Measurements from ENCODE around the gene MPHOSPH6.
"Not testable (repeated sequence)": the region's sequence is repeated elsewhere in the genome, so short reads cannot be mapped to it uniquely, and the experiment has no call there.

MPHOSPH6 gene, protein sequence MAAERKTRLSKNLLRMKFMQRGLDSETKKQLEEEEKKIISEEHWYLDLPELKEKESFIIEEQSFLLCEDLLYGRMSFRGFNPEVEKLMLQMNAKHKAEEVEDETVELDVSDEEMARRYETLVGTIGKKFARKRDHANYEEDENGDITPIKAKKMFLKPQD

DNA sequence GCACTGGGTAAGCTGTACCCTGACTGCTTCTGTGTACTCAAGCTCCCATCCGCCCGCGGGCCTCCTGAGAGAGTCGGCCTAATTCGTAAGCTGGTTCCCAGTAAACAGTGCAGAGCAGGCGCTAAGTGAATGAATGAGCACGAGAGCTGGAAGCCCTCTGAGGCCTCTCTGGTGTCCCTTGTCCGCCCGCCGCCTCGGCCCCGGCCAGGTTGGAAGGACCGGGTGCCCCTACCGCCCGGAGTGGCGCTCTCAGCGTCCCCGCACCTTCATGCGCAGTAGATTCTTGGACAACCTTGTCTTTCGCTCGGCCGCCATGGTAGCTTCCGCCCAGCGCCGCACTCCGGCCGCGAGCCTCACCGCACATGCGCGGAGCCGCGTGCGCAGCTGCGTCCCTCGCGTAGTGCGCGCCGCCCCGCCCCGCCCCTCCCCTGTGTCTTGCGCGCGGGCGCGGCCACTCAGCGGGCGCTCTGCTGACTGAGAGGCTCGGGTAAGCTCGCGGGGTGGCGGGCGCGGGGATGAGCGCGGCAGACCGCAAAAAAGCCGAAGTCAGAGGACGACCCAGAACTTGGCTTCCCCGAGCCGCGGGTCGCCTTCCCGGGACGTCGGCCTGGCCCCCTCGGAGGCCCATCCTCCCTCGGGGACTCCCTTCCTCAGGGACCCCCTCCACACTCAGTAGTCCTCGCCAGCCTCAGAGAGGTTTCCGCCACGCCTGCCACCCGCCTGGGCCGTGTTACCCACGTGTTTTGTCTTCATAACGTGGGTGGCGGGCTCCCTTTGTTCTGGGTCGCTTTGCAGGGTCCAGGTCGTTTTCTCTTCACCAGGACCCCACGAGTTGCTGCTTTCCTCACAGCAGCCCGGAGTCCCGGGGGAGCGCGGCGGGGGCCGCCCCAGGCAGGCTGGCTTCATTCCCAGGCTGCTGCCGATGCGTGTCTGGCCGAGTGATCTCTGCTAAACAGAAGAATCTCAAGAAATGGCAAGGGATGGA lies at the start of gene MPHOSPH6:
Gene MPHOSPH6, minus strand, starts transcription at position 364 of the 985 bp plus-strand sequence. Its CDS starts 49 bp downstream, at position 315.
- DNase-seq = peak; percentile 90 to 94

DNA sequence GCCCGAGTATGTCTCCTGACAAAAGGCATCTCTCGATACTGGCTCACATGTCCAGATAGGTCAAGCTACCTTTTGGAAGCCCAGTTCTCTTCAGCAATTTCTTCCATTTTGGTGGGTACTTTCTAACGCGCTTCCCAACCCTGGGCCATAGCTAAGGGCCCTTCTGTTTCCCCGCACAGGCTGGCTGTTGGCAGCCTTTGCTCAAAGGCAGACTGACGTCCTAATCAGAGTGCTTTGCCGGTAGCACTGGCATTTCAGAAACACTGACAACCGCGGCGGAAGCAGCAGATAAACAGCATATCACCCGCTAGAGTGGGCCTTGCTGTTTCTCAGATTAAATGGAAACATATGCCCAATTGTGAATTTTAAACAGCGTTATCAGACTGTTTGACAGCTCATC lies 49.3 kb upstream of the MPHOSPH6 start:
- no peak for DNase-seq

DNA sequence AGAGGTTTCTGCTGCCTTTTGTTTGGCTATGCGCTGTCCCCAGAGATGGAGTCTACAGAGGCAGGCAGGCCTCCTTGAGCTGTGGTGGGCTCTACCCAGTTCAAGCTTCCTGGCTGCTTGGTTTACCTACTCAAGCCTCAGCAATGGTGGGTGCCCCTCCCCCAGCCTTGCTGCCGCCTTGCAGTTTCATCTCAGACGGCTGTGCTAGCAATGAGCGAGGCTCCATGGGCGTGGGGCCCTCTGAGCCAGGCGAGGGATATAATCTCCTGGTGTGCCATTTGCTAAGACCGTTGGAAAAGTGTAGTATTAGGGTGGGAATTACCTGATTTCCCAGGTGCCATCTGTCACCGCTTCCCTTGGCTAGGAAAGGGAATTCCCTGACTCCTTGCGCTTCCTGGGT lies 39.3 kb upstream of the MPHOSPH6 start:
- not testable (repeated sequence) for DNase-seq

DNA sequence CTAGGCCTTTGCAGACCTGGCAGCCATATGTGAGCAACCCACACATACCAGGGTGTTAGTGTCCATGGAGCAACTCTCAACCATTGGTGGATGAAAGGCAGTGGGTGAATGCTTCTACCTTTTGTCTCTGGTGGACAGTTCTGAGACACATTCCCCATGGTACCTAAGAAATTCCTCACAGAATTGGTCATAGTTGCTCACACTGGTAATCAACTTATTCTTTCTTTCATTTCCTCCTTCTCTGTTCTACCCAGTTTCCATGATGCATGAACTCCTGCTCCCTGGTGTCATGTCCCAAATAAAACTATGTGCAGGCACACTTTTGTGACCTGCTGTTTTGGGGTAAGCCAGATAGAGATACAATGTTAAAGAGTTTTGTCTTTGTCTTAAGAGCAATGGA lies 33.2 kb upstream of the MPHOSPH6 start:
- no peak for DNase-seq

DNA sequence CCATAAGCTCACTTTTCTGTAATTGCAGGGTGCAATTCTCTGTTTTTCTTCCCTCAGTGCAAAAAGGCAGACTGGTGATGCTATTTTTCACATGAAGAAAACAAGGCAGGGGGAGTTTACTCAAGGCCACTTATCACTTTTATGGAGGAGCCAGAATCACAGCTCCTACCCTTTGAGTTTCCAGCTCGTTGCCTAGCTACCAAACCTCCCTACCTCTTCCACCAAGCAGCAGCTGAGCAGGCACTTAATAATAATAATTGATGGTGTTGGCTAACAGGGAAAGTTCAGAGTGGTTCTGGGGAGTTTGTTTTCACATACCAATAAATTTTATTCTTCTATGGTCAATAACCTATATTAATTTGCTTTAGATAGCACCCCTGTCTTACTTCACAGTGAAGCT lies 31.9 kb upstream of the MPHOSPH6 start:
- no peak for DNase-seq

DNA sequence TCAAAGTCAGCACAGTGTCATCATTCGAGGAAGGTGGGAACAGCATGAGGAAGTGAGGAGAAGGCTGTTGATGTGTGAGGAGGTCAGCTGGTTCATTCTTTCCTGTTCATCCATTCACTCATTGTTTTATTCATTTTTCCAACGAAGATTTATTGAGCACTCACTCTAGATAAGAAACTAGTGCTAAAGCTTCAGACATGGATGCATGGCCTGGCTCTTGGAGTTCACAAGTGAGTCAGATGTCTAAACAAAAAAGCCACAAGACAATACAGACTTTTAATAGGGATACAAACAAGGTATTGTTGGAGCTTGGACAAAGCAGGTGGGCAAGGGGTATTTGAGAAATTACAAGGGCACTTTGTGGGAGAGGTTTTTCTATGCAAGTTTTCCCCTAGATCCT lies 31.3 kb upstream of the MPHOSPH6 start:
- DNase-seq = no peak

DNA sequence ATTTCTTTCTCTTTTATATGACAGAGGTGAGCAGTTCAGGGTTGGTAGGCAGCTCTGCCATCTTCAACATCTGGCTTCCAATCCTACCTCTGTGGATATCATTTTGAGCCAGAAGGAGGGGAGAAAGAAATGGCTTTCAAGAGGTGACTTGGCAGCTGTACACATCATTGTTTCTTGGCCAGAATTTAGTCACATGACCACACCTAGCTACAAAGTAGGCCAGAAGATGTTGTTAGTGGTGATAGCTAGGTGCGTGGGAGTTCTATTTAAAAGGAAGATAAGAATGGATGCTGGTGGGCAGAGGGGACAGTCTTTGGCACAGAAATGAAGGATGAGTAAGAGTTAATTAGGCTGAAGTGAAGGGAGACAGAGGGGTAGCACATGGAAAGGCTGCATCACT lies 29.2 kb upstream of the MPHOSPH6 start:
- no peak for DNase-seq

DNA sequence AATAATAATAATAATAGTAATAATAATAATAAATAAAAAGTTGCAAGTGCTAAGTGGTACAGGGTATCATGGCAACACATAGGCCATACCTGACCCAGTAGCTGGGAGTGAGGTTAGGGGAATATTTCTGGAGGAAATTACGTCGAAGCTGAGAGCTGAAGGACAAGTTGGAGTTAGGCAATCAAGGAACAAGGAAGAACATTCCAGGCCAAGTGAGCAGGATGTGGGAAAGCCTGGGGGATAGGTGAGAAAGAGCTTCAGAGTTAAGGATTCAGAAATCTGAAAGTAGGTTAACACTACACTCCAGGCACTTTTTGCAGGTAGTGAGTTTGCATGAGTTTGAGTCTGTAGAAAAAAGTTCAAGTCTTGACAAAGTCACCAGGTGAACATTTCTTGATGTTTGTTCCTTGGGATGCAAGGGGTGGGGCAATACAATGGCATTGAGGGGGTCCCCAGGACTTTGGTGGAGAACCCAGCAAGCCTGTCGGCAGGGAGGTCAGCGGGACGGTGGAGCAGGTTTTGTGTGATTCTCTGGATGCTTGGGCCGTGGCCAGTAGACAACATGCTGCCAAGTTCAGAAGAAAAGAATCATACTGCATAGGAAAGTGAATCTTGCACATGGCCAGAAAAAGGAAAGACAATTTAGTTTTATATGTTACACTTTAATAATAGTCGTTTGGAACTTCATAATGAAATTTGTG lies 27.7 kb upstream of the MPHOSPH6 start:
- no peak for DNase-seq

DNA sequence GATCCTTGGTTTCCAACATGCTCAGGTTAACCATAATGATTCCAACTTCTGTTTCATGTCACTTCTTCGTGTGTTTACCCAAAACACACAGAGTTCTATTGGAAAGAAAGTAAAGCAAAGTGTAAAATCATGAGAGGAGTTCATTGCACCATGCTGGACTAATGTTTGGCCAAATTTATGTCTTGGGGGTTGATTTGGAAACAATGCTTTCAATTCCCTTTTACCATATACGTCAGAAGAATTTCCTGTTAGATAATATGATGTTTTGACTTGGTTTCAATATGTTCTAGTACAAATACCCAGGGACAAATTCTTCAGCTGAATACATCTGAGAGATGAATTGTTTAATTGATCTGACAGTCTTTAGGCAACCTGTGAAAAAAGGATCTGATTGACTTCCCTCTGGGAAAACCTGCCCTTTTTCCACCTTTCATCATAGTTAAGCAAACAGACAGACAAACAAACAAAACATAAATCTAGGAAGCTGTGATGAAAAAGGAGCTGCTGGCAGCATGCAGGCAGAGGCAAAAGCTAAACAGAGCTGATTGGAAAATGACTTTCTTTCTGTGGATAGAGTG lies 26.0 kb upstream of the MPHOSPH6 start:
- peak; percentile 85 to 88 for DNase-seq

DNA sequence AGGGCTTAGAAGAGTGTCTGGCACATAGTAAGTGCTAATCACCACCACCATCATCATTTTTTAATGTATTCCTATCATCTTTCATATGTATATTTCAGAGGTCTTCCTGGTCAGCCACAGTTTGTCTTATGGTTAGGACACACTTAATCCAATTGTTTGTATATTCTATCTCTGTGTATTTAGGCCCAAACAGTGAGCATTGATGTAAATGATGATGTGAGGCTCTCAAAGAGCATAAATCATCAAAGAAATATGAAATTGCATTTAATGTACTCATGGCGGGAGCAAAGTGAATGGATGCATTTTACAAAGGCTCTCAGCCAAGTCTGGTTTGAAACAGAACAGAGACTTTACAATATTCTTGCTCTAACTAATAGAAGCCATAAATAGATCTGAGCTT lies 24.1 kb upstream of the MPHOSPH6 start:
- DNase-seq = no peak

DNA sequence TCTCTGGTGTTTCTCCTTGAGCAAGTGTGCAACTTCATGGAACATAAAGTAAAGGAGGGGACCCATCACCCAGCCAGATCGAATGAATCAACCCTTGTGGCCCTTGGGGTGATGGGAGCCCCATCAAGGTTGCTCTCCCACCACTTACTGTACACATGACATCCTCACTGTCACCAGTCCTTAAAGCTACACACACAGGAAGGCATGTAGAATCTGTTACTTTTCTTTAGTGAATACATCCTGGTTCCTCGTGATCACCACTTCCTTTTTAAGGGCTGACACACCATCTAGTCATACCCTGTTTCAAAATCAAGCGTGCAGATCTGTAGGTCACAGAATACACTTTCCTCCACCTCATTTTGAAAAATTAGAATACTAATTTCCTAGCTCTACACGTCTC lies 22.6 kb upstream of the MPHOSPH6 start:
- DNase-seq = peak; percentile 90 to 95

DNA sequence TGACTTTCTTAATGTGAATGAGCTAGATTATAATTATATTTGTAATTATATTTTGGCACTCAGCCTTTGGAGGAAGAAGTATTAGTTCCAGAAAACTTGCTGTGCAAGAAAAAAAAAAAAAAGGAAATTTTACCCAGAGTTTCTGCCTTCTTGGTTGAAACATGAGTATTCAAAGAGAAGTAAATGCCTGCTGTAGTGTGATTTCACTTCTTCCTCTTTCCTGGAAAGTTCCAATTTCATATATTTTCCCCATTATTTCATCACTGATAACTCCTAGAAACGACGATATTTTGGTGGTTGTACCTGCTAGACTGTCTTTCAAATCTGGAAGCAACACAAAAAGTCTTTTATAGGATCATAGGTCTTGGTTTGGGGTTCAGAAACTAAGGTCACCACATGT lies 20.4 kb upstream of the MPHOSPH6 start:
- DNase-seq = peak; percentile 80 to 87

DNA sequence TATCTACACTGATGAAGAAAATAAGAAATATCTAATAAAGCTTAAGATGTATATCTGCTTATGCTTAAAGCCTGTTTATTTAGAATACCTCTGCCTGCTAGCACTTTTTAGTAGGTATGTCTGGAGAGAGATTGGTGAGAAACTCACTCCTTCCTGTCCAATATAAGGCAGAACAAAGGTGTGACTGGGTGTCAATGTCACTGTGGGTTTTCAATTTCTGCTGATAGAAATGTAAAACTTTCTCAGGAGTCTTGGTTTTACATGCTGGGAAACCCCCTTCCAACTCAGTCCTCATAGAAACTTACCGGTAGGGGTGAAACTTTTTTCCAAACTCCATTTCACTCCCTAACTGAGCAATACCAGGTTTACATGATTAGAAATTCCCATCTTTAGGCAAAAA lies 17.8 kb upstream of the MPHOSPH6 start:
- DNase-seq = no peak

DNA sequence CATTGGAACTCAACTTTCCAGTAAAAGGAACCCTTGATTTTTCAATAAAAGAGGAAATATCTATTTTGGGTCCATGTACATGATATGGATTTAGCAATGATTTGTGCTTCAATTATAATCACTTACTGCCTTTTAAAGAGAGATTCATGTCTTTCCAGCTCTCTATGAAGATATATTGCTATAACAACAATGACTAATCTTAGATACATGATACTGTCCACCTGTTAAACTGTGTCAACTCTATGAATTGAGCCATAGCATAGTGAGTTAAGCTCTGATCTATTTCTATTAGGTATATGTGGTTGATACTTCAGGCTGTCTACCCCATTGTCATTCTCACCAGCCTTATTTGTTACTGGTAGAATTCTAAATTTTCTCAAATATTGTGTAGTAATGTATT lies 15.0 kb upstream of the MPHOSPH6 start:
- no peak for DNase-seq

DNA sequence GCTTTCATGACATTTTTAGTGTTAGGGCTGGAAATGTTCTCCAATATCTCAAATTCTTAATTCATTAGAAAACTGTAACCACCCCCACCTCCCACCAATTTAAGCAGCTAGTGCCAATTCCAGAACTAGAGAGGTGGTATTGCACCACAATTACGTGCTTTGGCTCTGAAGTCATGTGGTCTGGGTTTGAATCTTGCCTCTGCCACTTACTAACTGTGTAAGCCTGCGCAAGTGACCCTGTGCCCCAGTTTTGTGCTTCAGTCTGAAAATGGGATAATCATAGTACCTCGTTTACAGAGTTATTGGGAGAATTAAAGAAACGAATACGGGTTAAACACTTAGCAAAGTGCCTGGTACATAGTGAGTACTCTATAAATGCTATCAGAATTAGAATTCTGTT lies 14.2 kb upstream of the MPHOSPH6 start:
- no peak for DNase-seq

DNA sequence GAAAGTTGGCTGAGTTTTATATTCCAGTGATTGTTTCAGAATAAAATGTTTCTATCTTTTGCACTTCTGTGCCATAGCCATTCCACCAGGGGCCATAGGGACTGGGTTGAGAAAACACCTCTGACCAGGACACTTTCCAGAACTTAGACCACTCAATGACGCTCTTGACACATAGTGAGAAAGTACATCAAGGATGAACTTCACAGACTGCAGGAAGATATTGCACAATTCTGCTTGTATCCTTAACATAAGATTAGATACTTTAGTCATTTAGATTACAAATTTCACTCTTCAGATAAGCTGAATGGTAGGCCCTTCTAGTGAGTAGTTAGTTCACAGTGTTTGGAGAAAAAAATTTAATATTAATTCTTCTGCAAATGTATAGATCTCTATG lies 13.0 kb upstream of the MPHOSPH6 start:
- DNase-seq = peak in 1 of 2 donors; percentile 50

DNA sequence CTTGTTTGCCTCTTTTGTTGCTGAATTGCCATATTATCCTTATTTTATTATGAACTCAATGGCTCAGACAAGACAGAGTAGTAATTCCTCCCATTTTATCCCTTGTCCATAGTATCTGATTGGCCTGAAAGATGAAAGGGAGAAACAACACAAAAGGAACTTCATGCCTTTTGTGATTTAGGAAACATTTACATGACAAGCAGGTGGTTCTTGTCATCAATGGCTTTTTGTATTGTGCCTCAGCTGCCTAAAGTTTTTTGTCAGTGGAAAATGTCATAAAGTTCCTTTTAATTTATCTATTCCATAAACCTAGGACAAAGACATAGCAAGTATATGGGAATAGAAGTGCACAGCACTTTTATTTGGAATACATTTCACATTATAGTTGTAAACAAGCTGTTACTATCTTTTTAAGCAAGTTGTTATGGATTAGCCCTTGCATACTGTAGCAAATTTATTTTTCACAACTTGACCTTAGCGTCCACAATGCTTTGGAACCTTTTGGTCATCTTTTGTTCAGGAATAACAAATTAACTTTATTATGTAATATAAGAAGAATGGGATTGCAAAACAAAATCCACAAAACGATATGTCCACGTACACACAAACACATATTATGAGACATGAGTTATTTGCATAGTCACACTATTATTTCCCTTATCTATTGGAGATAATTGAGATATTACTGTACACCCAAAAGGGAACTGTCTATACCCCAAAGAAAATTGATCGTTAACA lies 12.4 kb upstream of the MPHOSPH6 start:
- DNase-seq = no peak

DNA sequence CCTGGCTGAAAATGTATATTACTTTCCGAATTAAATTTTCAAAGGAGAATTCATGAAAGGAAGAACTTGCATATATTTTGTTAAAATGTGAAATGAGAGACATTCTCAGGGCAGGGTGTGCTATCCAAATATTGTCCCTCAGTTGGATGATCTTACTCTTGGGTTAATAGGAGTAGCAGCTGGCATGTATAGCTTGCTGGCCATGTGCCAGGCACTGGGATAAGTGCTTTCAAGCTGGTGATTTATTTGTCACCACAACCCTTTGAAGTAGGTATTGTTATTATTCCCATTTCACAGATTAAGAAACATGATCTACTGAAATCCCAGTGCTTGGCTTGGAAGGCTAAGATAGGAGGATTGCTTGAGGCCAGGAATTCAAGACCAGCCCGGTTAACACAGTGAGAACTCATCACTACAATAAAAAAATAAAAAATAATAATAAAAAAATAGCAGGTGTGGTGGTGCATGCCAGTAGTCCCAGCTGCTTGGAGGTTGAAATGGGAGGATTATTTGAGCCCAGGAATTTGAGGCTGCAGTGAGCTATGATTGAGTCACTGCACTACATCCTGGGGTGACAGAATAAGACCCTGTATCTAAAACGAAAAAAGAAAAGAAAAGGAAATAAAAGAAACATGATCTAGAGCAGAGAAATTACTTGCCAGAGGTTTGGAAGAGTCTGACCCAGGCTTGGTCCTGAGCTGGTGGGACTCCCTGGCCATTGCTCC lies 11.6 kb upstream of the MPHOSPH6 start:
- no peak for DNase-seq

DNA sequence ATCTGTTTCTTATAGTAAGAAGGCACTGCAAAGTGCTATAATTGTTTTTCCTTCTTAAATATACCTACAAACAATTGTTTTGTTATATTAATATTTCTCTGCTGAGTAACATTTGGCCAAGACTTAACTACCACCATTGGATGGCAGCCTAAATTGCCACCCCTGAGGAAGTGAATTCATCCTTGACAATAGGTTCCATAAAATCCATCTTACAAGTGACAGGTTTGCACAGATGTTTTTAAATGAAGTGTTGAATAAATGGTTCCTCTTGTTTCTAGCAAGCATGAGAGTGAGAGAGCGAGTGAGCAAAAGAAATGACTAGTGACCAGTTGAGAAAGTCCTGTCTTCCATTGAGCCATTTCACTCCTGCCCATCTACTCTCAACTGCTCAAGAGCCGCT lies 8.3 kb upstream of the MPHOSPH6 start:
- no peak for DNase-seq

DNA sequence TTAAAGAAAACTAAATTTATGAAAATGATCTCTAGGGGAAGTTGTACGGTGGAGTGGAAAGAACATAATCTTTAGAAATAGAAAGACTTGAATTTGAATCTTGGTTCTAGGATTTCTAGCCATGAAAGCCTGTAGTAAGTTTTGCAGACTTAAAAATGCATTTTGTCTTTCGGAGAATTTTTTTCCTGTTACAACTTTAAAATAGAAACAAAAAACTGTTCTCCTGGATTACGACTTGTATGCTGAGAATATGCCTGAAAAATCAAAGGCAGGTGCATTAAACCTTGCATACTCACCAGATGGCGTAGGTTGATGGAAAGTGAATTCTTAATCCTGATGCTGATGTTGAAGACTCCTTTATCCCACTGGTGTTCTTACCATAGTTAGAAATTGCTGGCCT lies 7.5 kb upstream of the MPHOSPH6 start:
- DNase-seq = no peak

DNA sequence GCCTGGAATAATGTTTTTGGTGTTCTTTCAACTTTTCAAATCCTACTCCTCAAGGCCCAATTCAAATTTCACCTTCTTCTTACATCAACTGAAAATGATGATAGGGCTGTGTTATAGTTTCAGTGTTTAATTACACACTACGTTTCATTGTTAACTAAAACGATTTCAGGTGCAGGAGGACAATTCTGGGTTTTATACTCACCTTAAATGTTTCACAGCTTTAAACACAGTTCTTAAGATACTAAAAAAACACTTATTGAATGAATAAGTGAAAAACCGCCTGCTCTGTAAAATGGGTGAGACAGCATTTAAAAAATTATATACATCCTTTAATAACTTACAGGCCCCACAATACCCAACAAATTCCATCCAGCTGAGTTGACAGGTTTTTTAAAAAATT lies 6.2 kb upstream of the MPHOSPH6 start:
- no peak for DNase-seq

DNA sequence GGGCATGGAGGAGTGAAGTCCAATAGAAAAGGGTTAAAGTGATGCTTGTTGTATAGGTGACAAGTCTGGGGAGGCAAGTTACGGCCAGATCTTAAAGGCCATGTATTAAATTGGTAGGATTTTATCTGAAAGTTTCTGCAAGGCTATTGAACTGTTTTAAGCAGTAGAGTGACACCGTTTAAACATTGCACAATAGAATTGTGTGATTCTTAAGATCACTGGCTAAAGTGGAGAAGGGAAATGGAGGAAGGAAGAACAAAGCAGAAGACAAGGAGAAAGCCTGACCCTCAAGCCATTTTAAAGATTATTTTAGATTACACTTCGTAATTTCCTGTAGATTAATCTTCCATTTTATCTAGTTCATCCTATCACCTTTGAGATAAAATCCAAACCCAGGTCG lies 5.6 kb upstream of the MPHOSPH6 start:
- DNase-seq = no peak

All from inflammatory macrophage treated with lipopolysaccharide for 1 hour (primary cell).